GM18511 (cell line): ENCODE results near the gene WDR37.
"Not testable (repeated sequence)": the region's sequence is repeated elsewhere in the genome, so short reads cannot be mapped to it uniquely, and the experiment has no call there.

Experiments used
- ATAC-seq: cut with Tn5 transposase; IDR thresholded peaks from one replicate; pipeline ENCODE4 v1.9.1; 2021; ENCODE audit warnings: mild to moderate bottlenecking, moderate library complexity; ENCODE audit not compliant: unreplicated experiment

The WDR37 gene

GRCh38 chr10:1056326-1057105, at the start of gene WDR37:
TSS of gene WDR37 (plus strand) at chr10:1056385. CDS start at chr10:1072156, 15,771 bp downstream.
- peak; percentile 95 for ATAC-seq

DNA sequence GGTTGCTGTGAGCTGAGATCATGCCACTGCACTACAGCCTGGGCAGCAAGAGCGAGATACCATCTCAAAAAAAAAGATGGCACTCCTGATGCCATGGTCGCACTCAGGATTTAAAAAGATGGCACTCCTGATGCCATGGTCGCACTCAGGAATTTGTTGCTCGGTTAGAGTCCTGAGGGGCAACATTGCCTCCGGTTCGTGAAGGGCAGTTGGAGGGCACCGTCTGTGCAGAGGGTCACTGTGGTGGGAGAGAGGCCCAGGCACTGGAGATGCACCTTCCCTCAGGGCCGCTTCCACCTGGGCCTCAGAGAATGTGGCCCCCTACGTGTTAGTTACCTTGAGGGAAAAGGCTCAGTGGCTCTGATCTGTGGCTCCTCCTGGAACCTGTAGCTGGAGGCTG, 49.6 kb upstream of the WDR37 start:
- ATAC-seq: no peak

- no peak for ATAC-seq
Observed at GRCh38 chr10:1007583-1007982, 48.6 kb upstream of the WDR37 start.

DNA sequence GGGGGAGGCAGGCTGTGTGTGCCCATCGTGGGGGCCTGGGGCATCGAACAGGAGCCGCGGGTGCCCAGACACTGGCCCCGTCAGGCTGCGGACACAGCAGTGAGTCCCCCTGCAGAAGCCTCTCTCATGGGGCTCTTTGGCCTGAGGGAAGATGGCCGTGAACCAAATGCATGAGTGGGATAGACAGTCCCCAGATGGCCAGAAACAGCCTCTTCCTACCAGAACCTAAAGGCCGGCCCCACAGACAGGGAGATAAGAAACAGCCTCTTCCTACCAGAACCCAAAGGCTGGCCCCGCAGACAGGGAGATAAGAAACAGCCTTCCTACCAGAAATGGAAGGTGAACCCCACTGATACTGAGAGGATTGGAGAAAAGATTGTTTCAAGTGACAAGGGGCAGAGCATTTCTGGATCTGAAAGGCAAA, 47.1 kb upstream of the WDR37 start:
- no peak for ATAC-seq

DNA sequence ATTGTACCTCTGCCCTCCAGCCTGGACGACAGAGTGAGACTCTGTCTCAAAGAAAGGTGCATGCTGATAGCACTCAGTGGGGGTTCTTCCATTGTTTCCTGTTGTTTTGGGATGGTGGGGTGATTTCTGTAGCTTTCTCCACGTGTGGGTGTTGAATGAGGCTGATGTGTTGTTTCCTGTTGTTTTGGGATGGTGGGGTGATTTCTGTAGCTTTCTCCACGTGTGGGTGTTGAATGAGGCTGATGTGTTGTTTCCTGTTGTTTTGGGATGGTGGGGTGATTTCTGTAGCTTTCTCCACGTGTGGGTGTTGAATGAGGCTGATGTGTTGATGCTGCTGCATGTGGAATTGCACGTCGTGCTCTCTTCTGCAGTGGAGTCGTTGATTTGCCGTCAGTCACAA, 46.2 kb upstream of the WDR37 start:
- not testable (repeated sequence) for ATAC-seq

GRCh38 chr10:1010703-1011102, 45.5 kb upstream of the WDR37 start:
- ATAC-seq: no peak

DNA sequence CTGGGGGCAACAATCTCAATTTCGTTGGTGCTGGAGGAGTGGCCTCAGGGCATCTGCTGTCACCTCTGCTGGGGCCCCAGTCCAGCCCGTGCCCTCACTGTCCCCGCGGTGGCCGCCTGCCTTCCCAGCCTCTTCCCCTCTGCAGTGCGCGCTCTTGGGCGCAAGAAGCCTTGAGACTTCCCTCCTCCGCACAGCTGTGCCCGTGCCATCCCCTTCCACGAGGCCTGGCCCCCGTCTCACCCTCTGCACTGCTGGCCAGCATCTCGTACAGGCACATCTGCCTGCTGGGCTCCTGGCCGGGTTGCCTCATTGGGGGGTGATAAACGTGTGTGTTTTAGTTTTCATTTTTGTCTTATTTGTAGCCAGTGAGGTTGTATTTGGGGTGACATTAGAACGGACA, 44.5 kb upstream of the WDR37 start:
- ATAC-seq: no peak

GRCh38 chr10:1015688-1016087, 40.5 kb upstream of the WDR37 start:
- no peak for ATAC-seq

GRCh38 chr10:1019362-1019761, 36.8 kb upstream of the WDR37 start:
- no peak for ATAC-seq

DNA sequence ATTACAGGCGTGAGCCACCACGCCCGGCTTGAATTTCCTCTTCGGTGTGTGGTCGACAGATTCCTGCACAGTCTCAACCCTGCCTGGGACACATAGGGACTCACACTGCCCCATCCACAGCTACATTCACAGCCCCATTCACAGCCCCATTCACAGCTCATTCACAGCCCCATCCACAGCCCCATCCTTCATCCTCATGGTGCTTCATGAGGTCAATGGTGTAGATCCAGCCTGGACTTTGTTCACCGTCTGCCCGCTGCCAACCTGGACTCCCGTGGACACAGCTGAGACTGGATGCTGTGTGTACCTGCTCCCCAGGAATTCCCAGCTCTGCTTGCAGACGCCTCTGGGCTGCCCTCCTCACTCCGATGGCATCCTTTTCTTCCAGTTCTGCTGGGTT, 35.7 kb upstream of the WDR37 start:
- ATAC-seq: no peak

GRCh38 chr10:1020958-1021357, 35.2 kb upstream of the WDR37 start:
- ATAC-seq: no peak

DNA sequence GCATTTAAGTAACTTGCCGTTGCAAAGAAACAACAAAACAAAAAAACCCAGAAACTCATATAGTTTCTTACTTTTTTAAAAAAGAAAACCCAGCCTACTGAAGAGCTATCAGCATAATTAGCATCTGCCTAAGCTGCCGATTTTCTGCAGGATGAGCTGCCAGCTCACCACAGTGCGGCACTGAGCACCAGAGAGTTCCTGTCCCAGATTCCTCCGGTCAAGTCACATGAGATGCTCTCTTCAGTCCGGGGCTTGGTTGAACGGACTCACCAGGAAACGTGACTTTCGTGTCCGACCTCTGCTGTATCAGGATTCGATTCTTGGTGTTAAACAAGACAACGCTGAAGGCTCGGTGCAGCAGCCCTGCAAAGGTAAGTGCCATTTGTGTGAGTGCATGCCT, 33.8 kb upstream of the WDR37 start:
- no peak for ATAC-seq

GRCh38 chr10:1024103-1024502, 32.1 kb upstream of the WDR37 start:
- ATAC-seq: no peak

DNA sequence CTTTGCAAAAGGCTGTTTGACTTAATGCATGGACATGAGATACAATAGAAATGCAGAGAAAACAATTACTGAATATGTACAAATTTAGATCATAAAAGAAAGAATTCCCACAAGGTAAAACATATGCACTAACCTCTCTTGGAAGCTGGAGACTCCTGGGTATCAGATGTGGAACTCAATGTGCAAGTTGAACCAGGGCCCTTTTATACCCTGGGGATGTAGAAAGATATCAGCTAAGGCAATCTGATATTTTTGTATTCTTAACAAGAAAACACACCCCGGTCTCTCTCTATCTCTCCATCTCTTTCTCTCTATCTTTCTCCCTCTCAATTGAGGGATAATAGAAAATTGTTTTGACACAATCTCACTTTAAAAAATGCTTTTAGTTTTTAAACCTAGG, 30.5 kb upstream of the WDR37 start, which contains the start of gene IDI2:
IDI2 (minus strand) TSS at position 177 of the 400 bp plus-strand sequence. CDS start 1,136 bp downstream, outside the sequence.
- no peak for ATAC-seq

DNA sequence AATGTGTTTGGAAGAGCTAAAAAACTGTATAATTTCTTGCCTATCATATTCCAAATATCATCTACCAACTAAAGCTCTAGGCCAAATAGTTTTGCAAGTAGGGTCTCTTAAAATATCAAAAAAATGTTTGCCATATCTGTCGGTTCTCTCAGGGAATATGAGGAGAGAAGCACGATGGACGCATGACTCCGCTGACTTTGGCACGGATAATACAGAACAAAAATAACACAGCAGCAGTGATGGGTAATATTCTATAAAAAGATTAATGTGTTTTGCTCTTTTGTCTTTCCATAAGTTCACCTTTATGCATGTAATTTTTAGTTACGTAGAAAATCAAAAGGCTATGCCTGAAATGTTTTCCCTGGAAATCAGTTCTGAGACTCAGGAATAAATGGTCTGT, 29.6 kb upstream of the WDR37 start:
- no peak for ATAC-seq

- no peak for ATAC-seq
Observed at GRCh38 chr10:1029838-1030237, 26.3 kb upstream of the WDR37 start.

DNA sequence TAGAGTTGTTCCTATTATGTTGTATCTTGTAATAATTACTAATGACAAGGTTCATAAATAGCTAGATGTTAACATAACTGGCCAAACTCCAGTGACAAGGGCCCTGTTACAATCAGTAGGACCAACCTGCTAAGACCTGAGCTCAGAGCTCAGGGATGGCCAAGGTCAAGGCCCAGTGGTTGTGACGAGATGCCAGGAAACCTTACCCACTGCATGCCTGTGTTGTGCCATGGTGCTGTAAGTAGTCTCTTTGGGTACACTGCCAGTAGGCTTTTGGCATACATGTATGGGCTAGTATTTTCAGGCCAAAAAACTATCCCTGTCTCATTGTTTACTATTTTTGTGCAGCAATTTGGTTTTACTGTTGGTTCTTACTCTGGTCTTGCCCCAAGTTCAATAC, 22.6 kb upstream of the WDR37 start:
- ATAC-seq: no peak

- ATAC-seq: no peak
Observed at GRCh38 chr10:1034758-1035157, 21.4 kb upstream of the WDR37 start.

GRCh38 chr10:1035201-1035600, 21.0 kb upstream of the WDR37 start:
- ATAC-seq: no peak

DNA sequence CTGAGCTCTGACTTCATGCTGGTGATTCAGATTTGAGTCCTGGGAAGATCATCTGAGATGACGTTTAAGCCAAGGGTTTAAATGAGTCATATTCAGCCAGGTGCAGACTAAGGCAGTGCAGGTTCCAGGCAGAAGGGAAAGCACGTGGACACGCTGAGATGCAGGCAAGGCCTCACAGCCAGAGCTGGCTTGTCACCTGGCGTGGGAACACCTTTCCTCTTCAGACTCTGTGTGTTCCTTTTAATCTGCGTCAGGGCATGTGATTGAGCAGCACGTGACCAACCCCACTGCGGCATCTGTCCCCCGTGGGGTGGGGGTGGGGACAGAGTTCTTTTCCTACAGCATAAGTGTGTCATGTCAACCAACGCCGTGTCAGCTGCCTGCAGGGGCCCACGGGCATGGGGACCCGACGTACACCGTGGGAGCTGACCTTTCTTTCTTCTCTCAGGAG, 19.8 kb upstream of the WDR37 start:
- ATAC-seq: peak; percentile 95

DNA sequence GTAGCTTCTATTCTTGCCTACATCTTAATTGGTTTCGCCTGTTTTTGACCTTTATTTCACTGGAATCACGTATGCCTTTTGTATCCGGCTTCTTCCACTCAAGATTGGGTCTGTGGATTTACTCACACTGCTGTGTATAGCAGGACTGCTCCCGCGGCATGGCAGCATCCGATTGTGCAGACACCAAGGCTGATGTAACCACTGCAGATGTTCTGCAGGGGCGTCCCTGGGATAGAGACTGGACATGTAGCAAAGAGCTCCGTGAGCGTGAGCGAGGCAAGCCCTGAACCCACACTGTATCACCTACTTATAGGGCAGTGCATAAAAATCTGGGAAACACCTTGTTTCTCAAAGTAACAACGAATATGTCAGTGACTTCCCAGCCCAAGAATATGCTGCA, 19.1 kb upstream of the WDR37 start:
- ATAC-seq: no peak

DNA sequence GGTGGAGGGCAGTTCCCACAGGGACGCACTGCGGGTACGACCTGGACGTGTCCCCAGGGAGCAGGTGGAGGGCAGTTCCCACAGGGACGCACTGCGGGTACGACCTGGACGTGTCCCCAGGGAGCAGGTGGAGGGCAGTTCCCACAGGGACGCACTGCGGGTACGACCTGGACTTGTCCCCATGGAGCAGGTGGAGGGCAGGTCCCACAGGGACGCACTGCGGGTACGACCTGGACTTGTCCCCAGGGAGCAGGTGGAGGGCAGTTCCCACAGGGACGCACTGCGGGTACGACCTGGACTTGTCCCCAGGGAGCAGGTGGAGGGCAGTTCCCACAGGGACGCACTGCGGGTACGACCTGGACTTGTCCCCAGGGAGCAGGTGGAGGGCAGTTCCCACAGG, 17.4 kb upstream of the WDR37 start:
- ATAC-seq: not testable (repeated sequence)

GRCh38 chr10:1040133-1040532, 16.1 kb upstream of the WDR37 start:
- no peak for ATAC-seq
